ENCODE data around the gene MPRIP.

The MPRIP gene

DNA sequence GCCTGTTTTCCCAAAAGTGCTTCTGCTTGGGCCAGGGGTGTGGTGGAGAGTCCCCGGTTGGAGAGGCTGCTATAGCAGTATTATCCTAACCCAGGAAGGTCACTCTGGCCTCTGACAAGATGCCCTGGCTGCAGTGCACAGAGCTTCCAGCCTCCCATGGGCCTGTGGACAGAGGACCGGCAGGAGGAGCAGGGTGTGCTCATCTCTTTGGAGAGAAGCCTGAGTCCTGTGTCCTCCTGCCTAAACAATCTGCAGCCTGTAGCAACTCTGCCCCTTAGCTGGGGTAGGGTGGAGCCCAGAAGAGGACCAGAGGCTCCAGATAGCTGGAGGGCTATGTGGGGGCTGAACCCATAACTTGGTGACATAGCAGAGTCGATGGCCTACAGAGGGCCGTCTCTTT, 78.0 kb downstream of the MPRIP start:
- POLR2A ChIA-PET = no interaction called here
- Histone ChIP-seq H3K36me3 (ENCODE audit: control insufficient read depth in 2 of 2, insufficient read depth in 1 of 2, low read length in 2 of 2) (no peaks in the 10 kb centered on the region; a peak in 1 of 3 replicates), H3K27ac (ENCODE audit: extremely low read depth, low read depth, low read length) (0 out of 2 replicates have a peak overlapping the region, but pooled peaks have one; percentile 5), H3K9me3 (ENCODE audit: control insufficient read depth, insufficient read depth, low read depth, low read length) (no peaks in the 10 kb centered on the region), H3K4me3 (ENCODE audit: low read depth, low read length) (no peak overlapping the region), H3K4me1 (ENCODE audit: control insufficient read depth, insufficient read depth, low read length) (no peaks in the 10 kb centered on the region)
- TF ChIP-seq GLIS2 (tag by site-specific recombination; IDR thresholded peaks at IDR 0.05) = no peak
- CTCF ChIA-PET = interaction anchor here (0.5 to 4.8 kb wide), 6 partner anchors 10 to 120 kb away, joined by 3 to 20 read pairs (median 3); no protein-coding TSS in a partner anchor

DNA sequence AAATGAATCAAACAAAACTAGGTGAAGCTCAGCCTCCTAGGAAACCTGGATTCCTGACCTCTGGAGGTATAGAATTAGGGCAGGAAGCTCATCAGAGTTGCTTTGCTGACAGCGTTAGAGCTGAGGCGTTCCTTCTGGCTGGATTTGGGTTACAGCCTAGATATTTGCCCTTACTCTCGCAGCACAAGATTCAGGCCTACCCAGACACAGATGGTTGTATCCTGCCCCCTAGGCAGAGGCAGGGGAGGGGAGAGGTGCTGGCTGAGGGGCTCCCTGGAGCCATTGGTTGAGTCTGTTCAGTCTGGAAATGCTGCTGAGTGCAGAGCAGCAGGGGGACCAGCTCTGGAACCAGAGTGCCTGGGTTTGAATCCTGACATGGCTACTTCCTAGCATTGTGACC, 78.4 kb downstream of the MPRIP start:
- H3K36me3 ChIP-seq (ENCODE audit: control insufficient read depth in 2 of 2, insufficient read depth in 1 of 2, low read length in 2 of 2) = no peaks in the 10 kb centered on the region; a peak in 1 of 3 replicates
- no peaks in the 10 kb centered on the region for H3K4me1 ChIP-seq (ENCODE audit: control insufficient read depth, insufficient read depth, low read length)

DNA sequence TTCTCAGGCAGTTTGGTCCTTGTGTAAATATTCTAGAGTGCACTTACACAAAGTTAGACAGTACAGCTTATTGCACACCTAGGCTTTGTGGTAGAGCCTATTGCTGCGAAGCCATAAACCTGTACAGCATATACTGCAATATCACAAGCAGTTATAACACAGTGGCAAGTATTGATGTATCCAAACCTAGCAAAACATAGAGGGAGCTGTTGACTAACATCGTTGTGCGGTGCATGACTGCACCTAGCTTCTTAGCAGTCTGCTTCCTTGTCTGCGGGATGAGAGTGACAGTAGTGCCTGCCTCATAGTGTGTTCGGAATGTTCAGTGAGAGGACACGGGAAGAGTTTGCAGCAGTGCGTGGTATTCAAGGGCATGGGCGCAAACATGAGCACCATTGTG, 78.9 kb downstream of the MPRIP start:
- no peaks in the 10 kb centered on the region; a peak in 1 of 3 replicates for H3K36me3 ChIP-seq (ENCODE audit: control insufficient read depth in 2 of 2, insufficient read depth in 1 of 2, low read length in 2 of 2)
- no peak overlapping the region for H3K4me3 ChIP-seq (ENCODE audit: low read depth, low read length)
- ChIA-PET CTCF (interaction anchor here (0.8 to 4.8 kb wide), 6 partner anchors 9 to 121 kb away, joined by 3 to 20 read pairs (median 3); no protein-coding TSS in a partner anchor), POLR2A (no interaction called here)
- H3K27ac ChIP-seq (ENCODE audit: extremely low read depth, low read depth, low read length) = no peak overlapping the region
- TF ChIP-seq ZBTB17 (tag by site-specific recombination; IDR thresholded peaks at IDR 0.05) (0 out of 2 replicates have a peak, but pooled peaks have one; percentile 4), ZFP69B (tag by site-specific recombination; IDR thresholded peaks at IDR 0.05) (no peak), ZFHX2 (tag by site-specific recombination; conservative IDR thresholded peaks at IDR 0.05) (no peak), ZNF211 (tag by site-specific recombination; IDR thresholded peaks at IDR 0.05; ENCODE audit: low read depth) (0 out of 2 replicates have a peak, but pooled peaks have one; percentile 14)
- no peaks in the 10 kb centered on the region for H3K4me1 ChIP-seq (ENCODE audit: control insufficient read depth, insufficient read depth, low read length)
- no peaks in the 10 kb centered on the region for H3K9me3 ChIP-seq (ENCODE audit: control insufficient read depth, insufficient read depth, low read depth, low read length)

More for the DNA sequence above, 78.4 kb downstream of the MPRIP start:
- CTCF ChIA-PET = interaction anchor here (0.5 to 4.8 kb wide), 7 partner anchors 10 to 121 kb away, joined by 3 to 20 read pairs (median 3); no protein-coding TSS in a partner anchor
- Histone ChIP-seq H3K4me3 (ENCODE audit: low read depth, low read length) (no peak overlapping the region), H3K27ac (ENCODE audit: extremely low read depth, low read depth, low read length) (no peak overlapping the region), H3K9me3 (ENCODE audit: control insufficient read depth, insufficient read depth, low read depth, low read length) (no peaks in the 10 kb centered on the region)
- TF ChIP-seq ZBTB17 (tag by site-specific recombination; IDR thresholded peaks at IDR 0.05) (peak; percentile 83), ZNF2 (tag by site-specific recombination; IDR thresholded peaks at IDR 0.05) (no peak)
- TF ChIP-seq, protein P1, sequence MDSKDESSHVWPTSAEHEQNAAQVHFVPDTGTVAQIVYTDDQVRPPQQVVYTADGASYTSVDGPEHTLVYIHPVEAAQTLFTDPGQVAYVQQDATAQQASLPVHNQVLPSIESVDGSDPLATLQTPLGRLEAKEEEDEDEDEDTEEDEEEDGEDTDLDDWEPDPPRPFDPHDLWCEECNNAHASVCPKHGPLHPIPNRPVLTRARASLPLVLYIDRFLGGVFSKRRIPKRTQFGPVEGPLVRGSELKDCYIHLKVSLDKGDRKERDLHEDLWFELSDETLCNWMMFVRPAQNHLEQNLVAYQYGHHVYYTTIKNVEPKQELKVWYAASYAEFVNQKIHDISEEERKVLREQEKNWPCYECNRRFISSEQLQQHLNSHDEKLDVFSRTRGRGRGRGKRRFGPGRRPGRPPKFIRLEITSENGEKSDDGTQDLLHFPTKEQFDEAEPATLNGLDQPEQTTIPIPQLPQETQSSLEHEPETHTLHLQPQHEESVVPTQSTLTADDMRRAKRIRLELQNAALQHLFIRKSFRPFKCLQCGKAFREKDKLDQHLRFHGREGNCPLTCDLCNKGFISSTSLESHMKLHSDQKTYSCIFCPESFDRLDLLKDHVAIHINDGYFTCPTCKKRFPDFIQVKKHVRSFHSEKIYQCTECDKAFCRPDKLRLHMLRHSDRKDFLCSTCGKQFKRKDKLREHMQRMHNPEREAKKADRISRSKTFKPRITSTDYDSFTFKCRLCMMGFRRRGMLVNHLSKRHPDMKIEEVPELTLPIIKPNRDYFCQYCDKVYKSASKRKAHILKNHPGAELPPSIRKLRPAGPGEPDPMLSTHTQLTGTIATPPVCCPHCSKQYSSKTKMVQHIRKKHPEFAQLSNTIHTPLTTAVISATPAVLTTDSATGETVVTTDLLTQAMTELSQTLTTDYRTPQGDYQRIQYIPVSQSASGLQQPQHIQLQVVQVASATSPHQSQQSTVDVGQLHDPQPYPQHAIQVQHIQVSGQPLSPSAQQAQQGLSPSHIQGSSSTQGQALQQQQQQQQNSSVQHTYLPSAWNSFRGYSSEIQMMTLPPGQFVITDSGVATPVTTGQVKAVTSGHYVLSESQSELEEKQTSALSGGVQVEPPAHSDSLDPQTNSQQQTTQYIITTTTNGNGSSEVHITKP (tag by site-specific recombination; IDR thresholded peaks at IDR 0.05) = 0 out of 2 replicates have a peak, but pooled peaks have one; percentile 24
- POLR2A ChIA-PET = no interaction called here

DNA sequence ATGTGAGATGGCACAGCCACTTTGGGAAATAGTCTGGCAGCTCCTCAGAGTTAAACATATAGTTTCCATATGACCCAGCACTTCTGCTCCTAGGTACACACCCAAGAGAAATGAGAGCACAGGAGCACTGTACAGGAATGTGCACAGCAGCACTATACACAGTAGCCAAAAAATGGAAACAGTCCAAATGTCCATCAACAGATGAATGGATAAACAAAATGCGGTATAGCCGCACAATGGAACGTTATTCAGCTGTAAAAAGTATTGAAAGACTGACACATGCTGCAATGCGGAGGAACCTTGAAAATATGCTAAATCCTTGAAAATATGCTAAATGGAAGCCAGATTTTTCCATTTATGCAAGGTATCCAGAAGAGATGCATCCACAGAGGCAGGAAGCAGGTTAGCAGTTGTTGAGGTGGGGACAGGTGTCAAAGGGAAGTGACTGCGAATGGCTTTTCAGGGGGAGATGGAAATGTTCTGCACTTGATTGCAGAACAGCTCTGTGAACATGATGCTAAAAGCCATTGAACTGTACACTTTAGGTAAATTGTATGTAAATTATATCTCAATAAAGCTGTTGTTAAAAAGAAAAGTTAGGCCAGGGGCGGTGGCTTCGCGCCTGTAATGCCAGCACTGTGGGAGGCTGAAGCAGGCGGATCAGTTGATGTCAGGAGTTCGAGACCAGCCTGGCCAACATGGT, 80.7 kb downstream of the MPRIP start:
- Histone ChIP-seq H3K36me3 (ENCODE audit: control insufficient read depth in 2 of 2, insufficient read depth in 1 of 2, low read length in 2 of 2) (peaks cover 0 to 17% of the 10 kb centered on the region in 2 experiments; a peak in 2 of 3 replicates), H3K4me1 (ENCODE audit: control insufficient read depth, insufficient read depth, low read length) (no peaks in the 10 kb centered on the region), H3K4me3 (ENCODE audit: low read depth, low read length) (no peak overlapping the region), H3K9me3 (ENCODE audit: control insufficient read depth, insufficient read depth, low read depth, low read length) (no peaks in the 10 kb centered on the region), H3K27ac (ENCODE audit: extremely low read depth, low read depth, low read length) (no peak overlapping the region)
- POLR2A ChIA-PET = no interaction called here
- CTCF ChIA-PET = interaction anchor here (0.7 to 4.8 kb wide), 2 partner anchors 12 to 19 kb away, joined by 3 to 20 read pairs; no protein-coding TSS in a partner anchor
- TF ChIP-seq ZNF404 (tag by site-specific recombination; IDR thresholded peaks at IDR 0.05) (no peak), ZNF335 (tag by site-specific recombination; conservative IDR thresholded peaks at IDR 0.05) (no peak), ZIC2 (tag by site-specific recombination; IDR thresholded peaks at IDR 0.05) (no peak), PRDM1 (tag by site-specific recombination; IDR thresholded peaks at IDR 0.05) (no peak), OVOL3 (tag by site-specific recombination; IDR thresholded peaks at IDR 0.05) (no peak), ZNF292 (tag by site-specific recombination; IDR thresholded peaks at IDR 0.05; ENCODE audit: borderline replicate concordance, low read depth) (no peak), WT1 (tag by site-specific recombination; IDR thresholded peaks at IDR 0.05) (no peak), ZNF391 (tag by site-specific recombination; IDR thresholded peaks at IDR 0.05; ENCODE audit: borderline replicate concordance, low read depth) (no peak), HOXD13 (CRISPR knock-in tag; IDR thresholded peaks at IDR 0.05; ENCODE audit: borderline replicate concordance) (no peak), ZNF571 (tag by site-specific recombination; IDR thresholded peaks at IDR 0.05) (no peak), REPIN1 (tag by site-specific recombination; IDR thresholded peaks at IDR 0.05; ENCODE audit: low read depth) (no peak), ZNF114 (tag by site-specific recombination; IDR thresholded peaks at IDR 0.05) (no peak), KLF10 (tag by site-specific recombination; IDR thresholded peaks at IDR 0.05) (no peak)
- TF ChIP-seq, protein P2, sequence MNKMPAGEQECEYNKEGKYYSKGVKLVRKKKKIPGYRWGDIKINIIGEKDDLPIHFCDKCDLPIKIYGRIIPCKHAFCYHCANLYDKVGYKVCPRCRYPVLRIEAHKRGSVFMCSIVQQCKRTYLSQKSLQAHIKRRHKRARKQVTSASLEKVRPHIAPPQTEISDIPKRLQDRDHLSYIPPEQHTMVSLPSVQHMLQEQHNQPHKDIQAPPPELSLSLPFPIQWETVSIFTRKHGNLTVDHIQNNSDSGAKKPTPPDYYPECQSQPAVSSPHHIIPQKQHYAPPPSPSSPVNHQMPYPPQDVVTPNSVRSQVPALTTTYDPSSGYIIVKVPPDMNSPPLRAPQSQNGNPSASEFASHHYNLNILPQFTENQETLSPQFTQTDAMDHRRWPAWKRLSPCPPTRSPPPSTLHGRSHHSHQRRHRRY (tag by site-specific recombination; IDR thresholded peaks at IDR 0.05) = no peak
- TF ChIP-seq, protein P3, sequence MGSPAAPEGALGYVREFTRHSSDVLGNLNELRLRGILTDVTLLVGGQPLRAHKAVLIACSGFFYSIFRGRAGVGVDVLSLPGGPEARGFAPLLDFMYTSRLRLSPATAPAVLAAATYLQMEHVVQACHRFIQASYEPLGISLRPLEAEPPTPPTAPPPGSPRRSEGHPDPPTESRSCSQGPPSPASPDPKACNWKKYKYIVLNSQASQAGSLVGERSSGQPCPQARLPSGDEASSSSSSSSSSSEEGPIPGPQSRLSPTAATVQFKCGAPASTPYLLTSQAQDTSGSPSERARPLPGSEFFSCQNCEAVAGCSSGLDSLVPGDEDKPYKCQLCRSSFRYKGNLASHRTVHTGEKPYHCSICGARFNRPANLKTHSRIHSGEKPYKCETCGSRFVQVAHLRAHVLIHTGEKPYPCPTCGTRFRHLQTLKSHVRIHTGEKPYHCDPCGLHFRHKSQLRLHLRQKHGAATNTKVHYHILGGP (tag by site-specific recombination; IDR thresholded peaks at IDR 0.05) = no peak
